ENCODE results near the gene TSFM. TPM values are rescaled to one million over a fixed set of nuclear protein-coding genes. Genes with fewer than 3 reads are reported as not detected.

TSFM gene
- total and polyA plus RNA-seq, 2 donors = 28.6 to 29.2 TPM

GRCh38 chr12:57751788-57752667, 30.6 kb upstream of the TSFM start, which contains the start of gene CDK4:
Gene CDK4, minus strand, starts transcription at chr12:57752310. Its CDS starts 593 bp downstream, at chr12:57751717.
- under 1% methylated on average over 58 of the region's 58 CpGs for WGBS
- peaks cover 0 to 2% of the 10 kb centered on the region in 2 donors for H3K9me3 ChIP-seq (ENCODE audit: control insufficient read depth in 2 of 2, insufficient read depth in 1 of 2, low read length in 1 of 2)
- peaks cover 28 to 55% of the 10 kb centered on the region in 2 donors for H3K4me1 ChIP-seq (ENCODE audit: control insufficient read depth in 2 of 2, insufficient read depth in 2 of 2, low read length in 2 of 2)
- peak within 1 kb of the TSS; percentile 59 to 81 for H3K4me3 ChIP-seq (ENCODE audit: low read length in 2 of 2)
- H3K36me3 ChIP-seq (ENCODE audit: control insufficient read depth in 2 of 2, insufficient read depth in 2 of 2, low read length in 1 of 2) = peaks cover 8 to 34% of the 10 kb centered on the region in 2 donors
- peak within 1 kb of the TSS; percentile 75 to 77 for H3K27ac ChIP-seq (ENCODE audit: low read depth in 1 of 2, low read length in 1 of 2)
- peak; percentile 91 to 99 (median 98) for DNase-seq (ENCODE audit: low read depth in 6 of 9, low spot score in 9 of 9)
- peaks cover 2 to 14% of the 10 kb centered on the region in 2 donors for H3K27me3 ChIP-seq (ENCODE audit: control insufficient read depth in 2 of 2, insufficient read depth in 1 of 2, low read length in 1 of 2)

- Histone ChIP-seq H3K27ac (ENCODE audit: low read depth in 1 of 2, low read length in 1 of 2) (peak overlapping the region; percentile 22 to 75), H3K4me3 (ENCODE audit: low read length in 2 of 2) (peak overlapping the region; percentile 17 to 43), H3K27me3 (ENCODE audit: control insufficient read depth in 2 of 2, insufficient read depth in 1 of 2, low read length in 1 of 2) (peaks cover 2 to 14% of the 10 kb centered on the region in 2 donors), H3K36me3 (ENCODE audit: control insufficient read depth in 2 of 2, insufficient read depth in 2 of 2, low read length in 1 of 2) (peaks cover 8 to 29% of the 10 kb centered on the region in 2 donors), H3K9me3 (ENCODE audit: control insufficient read depth in 2 of 2, insufficient read depth in 1 of 2, low read length in 1 of 2) (peaks cover 0 to 2% of the 10 kb centered on the region in 2 donors), H3K4me1 (ENCODE audit: control insufficient read depth in 2 of 2, insufficient read depth in 2 of 2, low read length in 2 of 2) (peaks cover 28 to 55% of the 10 kb centered on the region in 2 donors)
- no peak for DNase-seq (ENCODE audit: low read depth in 6 of 9, low spot score in 9 of 9)
- WGBS = 4% methylated on average over 5 of the region's 5 CpGs
Measured at GRCh38 chr12:57752668-57753000, 30.0 kb upstream of the TSFM start.

GRCh38 chr12:57753756-57754337, 28.7 kb upstream of the TSFM start:
- H3K36me3 ChIP-seq (ENCODE audit: control insufficient read depth in 2 of 2, insufficient read depth in 2 of 2, low read length in 1 of 2) = peaks cover 15 to 30% of the 10 kb centered on the region in 2 donors
- peak overlapping the region in 1 of 2 donors; percentile 83 for H3K27ac ChIP-seq (ENCODE audit: low read depth in 1 of 2, low read length in 1 of 2)
- H3K27me3 ChIP-seq (ENCODE audit: control insufficient read depth in 2 of 2, insufficient read depth in 1 of 2, low read length in 1 of 2) = peaks cover 2 to 14% of the 10 kb centered on the region in 2 donors
- no peak overlapping the region for H3K4me3 ChIP-seq (ENCODE audit: low read length in 2 of 2)
- WGBS = 78% methylated on average over 1 of the region's 1 CpG
- DNase-seq (ENCODE audit: low read depth in 6 of 9, low spot score in 9 of 9) = no peak
- H3K4me1 ChIP-seq (ENCODE audit: control insufficient read depth in 2 of 2, insufficient read depth in 2 of 2, low read length in 2 of 2) = peaks cover 28 to 55% of the 10 kb centered on the region in 2 donors
- H3K9me3 ChIP-seq (ENCODE audit: control insufficient read depth in 2 of 2, insufficient read depth in 1 of 2, low read length in 1 of 2) = peaks cover 0 to 2% of the 10 kb centered on the region in 2 donors

GRCh38 chr12:57754411-57755193, 28.0 kb upstream of the TSFM start, which contains the start of gene MARCHF9:
Gene MARCHF9, plus strand, starts transcription at chr12:57755103. Its CDS starts 426 bp downstream, at chr12:57755529.
- peak; percentile 68 to 94 (median 87) for DNase-seq (ENCODE audit: low read depth in 6 of 9, low spot score in 9 of 9)
- WGBS = 1% methylated on average over 41 of the region's 41 CpGs
- Histone ChIP-seq H3K9me3 (ENCODE audit: control insufficient read depth in 2 of 2, insufficient read depth in 1 of 2, low read length in 1 of 2) (peaks cover 0 to 2% of the 10 kb centered on the region in 2 donors), H3K4me1 (ENCODE audit: control insufficient read depth in 2 of 2, insufficient read depth in 2 of 2, low read length in 2 of 2) (peaks cover 28 to 55% of the 10 kb centered on the region in 2 donors), H3K36me3 (ENCODE audit: control insufficient read depth in 2 of 2, insufficient read depth in 2 of 2, low read length in 1 of 2) (peaks cover 16 to 28% of the 10 kb centered on the region in 2 donors), H3K27me3 (ENCODE audit: control insufficient read depth in 2 of 2, insufficient read depth in 1 of 2, low read length in 1 of 2) (peaks cover 2 to 14% of the 10 kb centered on the region in 2 donors), H3K27ac (ENCODE audit: low read depth in 1 of 2, low read length in 1 of 2) (peak within 1 kb of the TSS; percentile 81 to 83), H3K4me3 (ENCODE audit: low read length in 2 of 2) (peak within 1 kb of the TSS; percentile 52 to 88)

- peaks cover 0 to 2% of the 10 kb centered on the region in 2 donors for H3K9me3 ChIP-seq (ENCODE audit: control insufficient read depth in 2 of 2, insufficient read depth in 1 of 2, low read length in 1 of 2)
- peaks cover 28 to 55% of the 10 kb centered on the region in 2 donors for H3K4me1 ChIP-seq (ENCODE audit: control insufficient read depth in 2 of 2, insufficient read depth in 2 of 2, low read length in 2 of 2)
- WGBS = 1% methylated on average over 34 of the region's 34 CpGs
- peaks cover 16 to 26% of the 10 kb centered on the region in 2 donors for H3K36me3 ChIP-seq (ENCODE audit: control insufficient read depth in 2 of 2, insufficient read depth in 2 of 2, low read length in 1 of 2)
- peak overlapping the region; percentile 22 to 88 for H3K4me3 ChIP-seq (ENCODE audit: low read length in 2 of 2)
- H3K27ac ChIP-seq (ENCODE audit: low read depth in 1 of 2, low read length in 1 of 2) = peak overlapping the region in 1 of 2 donors; percentile 81
- peaks cover 2 to 14% of the 10 kb centered on the region in 2 donors for H3K27me3 ChIP-seq (ENCODE audit: control insufficient read depth in 2 of 2, insufficient read depth in 1 of 2, low read length in 1 of 2)
- no peak for DNase-seq (ENCODE audit: low read depth in 6 of 9, low spot score in 9 of 9)
Measured at GRCh38 chr12:57755194-57755453, 27.5 kb upstream of the TSFM start.

GRCh38 chr12:57755454-57756372, 26.9 kb upstream of the TSFM start:
- Histone ChIP-seq H3K27ac (ENCODE audit: low read depth in 1 of 2, low read length in 1 of 2) (peak overlapping the region in 1 of 2 donors; percentile 56), H3K27me3 (ENCODE audit: control insufficient read depth in 2 of 2, insufficient read depth in 1 of 2, low read length in 1 of 2) (peaks cover 2 to 14% of the 10 kb centered on the region in 2 donors), H3K9me3 (ENCODE audit: control insufficient read depth in 2 of 2, insufficient read depth in 1 of 2, low read length in 1 of 2) (peaks cover 0 to 2% of the 10 kb centered on the region in 2 donors), H3K4me1 (ENCODE audit: control insufficient read depth in 2 of 2, insufficient read depth in 2 of 2, low read length in 2 of 2) (peaks cover 28 to 51% of the 10 kb centered on the region in 2 donors), H3K4me3 (ENCODE audit: low read length in 2 of 2) (peak overlapping the region; percentile 52 to 88), H3K36me3 (ENCODE audit: control insufficient read depth in 2 of 2, insufficient read depth in 2 of 2, low read length in 1 of 2) (peaks cover 16 to 20% of the 10 kb centered on the region in 2 donors)
- 1% methylated on average over 76 of the region's 76 CpGs for WGBS
- peak in 1 of 9 donors; percentile 45 for DNase-seq (ENCODE audit: low read depth in 6 of 9, low spot score in 9 of 9)

GRCh38 chr12:57756406-57757341, 25.9 kb upstream of the TSFM start:
- H3K27me3 ChIP-seq (ENCODE audit: control insufficient read depth in 2 of 2, insufficient read depth in 1 of 2, low read length in 1 of 2) = peaks cover 2 to 14% of the 10 kb centered on the region in 2 donors
- no peak overlapping the region for H3K27ac ChIP-seq (ENCODE audit: low read depth in 1 of 2, low read length in 1 of 2)
- peak in 4 of 9 donors; percentile 55 to 86 (median 78) for DNase-seq (ENCODE audit: low read depth in 6 of 9, low spot score in 9 of 9)
- H3K9me3 ChIP-seq (ENCODE audit: control insufficient read depth in 2 of 2, insufficient read depth in 1 of 2, low read length in 1 of 2) = peaks cover 0 to 2% of the 10 kb centered on the region in 2 donors
- H3K4me3 ChIP-seq (ENCODE audit: low read length in 2 of 2) = peak overlapping the region; percentile 52 to 88
- peaks cover 24 to 41% of the 10 kb centered on the region in 2 donors for H3K4me1 ChIP-seq (ENCODE audit: control insufficient read depth in 2 of 2, insufficient read depth in 2 of 2, low read length in 2 of 2)
- peaks cover 16 to 18% of the 10 kb centered on the region in 2 donors for H3K36me3 ChIP-seq (ENCODE audit: control insufficient read depth in 2 of 2, insufficient read depth in 2 of 2, low read length in 1 of 2)
- WGBS = 37% methylated on average over 22 of the region's 22 CpGs

All from thymus (tissue), 11 donors.